Activated naive CD4-positive, alpha-beta T cell treated with anti-CD3 and anti-CD28 coated beads, Interleukin-2, amount 50 U/mL, for 24 hours (primary cell): ENCODE results near the gene CLIP4.

Source experiments
- H3K27ac Mint-ChIP-seq: one replicate; pipeline ENCODE4 v1.8.0; 2021; ENCODE audit warnings: mild to moderate bottlenecking, mixed read lengths
- H3K27me3 Mint-ChIP-seq: one replicate; pipeline ENCODE4 v1.8.0; 2021; ENCODE audit warnings: mixed read lengths
- H3K36me3 Mint-ChIP-seq: one replicate; pipeline ENCODE4 v1.8.0; 2021; ENCODE audit warnings: mixed read lengths
- H3K4me1 Mint-ChIP-seq: one replicate; pipeline ENCODE4 v1.8.0; 2021; ENCODE audit warnings: mixed read lengths
- H3K4me3 Mint-ChIP-seq: one replicate; pipeline ENCODE4 v1.8.0; 2021; ENCODE audit warnings: mild to moderate bottlenecking, mixed read lengths
- H3K9me3 Mint-ChIP-seq: one replicate; pipeline ENCODE4 v1.8.0; 2021; ENCODE audit warnings: mixed read lengths

The CLIP4 gene

DNA sequence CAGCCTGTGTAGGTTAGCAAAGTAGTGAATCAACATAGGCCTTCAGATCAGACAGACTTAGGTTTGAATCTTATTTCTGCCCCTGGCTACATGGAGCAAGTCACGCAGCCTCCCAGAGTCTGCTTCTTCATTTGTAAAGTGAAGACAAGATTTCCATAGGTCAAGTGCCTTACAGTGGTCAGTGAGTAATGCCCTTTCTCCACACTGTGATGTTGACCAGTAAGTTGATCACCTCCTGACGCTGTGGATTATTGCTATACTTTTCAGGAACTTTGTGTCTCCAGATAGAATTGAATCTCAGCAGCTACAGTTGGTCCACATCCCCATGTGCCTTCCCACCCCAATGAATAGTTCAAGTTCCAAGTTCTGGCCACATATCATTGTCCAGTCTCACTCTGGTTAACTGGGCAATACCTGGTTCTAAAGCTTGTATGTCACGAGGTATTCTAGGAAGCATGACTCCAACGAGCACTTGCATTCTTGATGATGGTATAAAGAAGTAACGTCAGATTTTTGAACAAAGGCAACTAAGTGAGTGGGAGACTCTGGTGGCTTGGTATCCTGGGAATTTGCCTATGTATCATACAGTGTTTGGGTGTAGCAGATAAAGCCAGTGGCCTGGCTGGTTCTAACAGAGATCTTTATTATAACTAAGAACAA lies 2.1 kb upstream of the CLIP4 start:
- Mint-ChIP-seq H3K27me3 (no peaks in the 10 kb centered on the region), H3K36me3 (no peaks in the 10 kb centered on the region), H3K4me3 (no peak overlapping the region), H3K4me1 (peaks cover 31% of the 10 kb centered on the region), H3K9me3 (no peaks in the 10 kb centered on the region), H3K27ac (no peak overlapping the region)

DNA sequence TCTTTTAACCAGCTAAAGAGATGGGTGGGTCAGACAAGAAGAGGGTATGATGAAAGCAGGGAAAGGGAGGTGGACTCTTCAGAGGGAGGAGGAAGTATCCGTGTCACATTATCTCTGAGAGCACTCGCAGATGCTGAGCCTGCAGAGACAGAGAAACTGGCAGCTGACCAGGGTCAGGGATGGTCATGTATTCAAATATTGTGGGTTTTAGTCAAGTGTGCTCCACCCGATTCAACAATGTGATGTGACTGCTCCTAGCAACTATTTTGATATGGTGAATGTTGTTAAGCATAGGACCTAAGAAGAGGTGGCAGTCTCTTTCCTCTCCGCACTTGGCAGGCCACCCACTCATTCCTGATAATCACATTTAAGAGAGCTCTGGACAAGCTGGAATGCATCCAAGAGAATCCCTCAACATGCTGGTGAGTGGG lies 1.3 kb upstream of the CLIP4 start:
- H3K27me3 Mint-ChIP-seq: no peaks in the 10 kb centered on the region
- no peaks in the 10 kb centered on the region for H3K36me3 Mint-ChIP-seq
- H3K4me1 Mint-ChIP-seq: peaks cover 37% of the 10 kb centered on the region

DNA sequence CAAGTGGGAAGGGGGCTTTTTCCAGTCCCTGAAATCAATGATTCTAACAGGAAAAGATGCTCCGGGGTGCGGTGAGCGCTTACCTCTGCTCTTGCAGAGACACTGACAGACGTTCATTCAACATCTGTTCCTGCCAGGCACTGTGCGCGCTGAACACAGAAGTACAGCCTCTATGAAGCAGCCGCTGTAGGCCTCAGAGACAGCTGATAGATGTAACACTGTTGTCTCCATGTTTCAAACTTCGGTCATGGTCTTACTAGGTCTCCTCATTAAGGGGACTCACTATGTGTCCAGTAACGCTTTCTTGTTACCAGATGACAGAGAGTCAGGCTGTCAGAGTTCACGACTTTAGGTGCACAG lies 649 bp upstream of the CLIP4 start:
- Mint-ChIP-seq H3K4me3 (peak overlapping the region; percentile 90), H3K27me3 (no peaks in the 10 kb centered on the region), H3K4me1 (peaks cover 44% of the 10 kb centered on the region), H3K27ac (peak overlapping the region; percentile 98), H3K9me3 (no peaks in the 10 kb centered on the region), H3K36me3 (no peaks in the 10 kb centered on the region)

More for the DNA sequence above, 1.3 kb upstream of the CLIP4 start:
- H3K9me3 Mint-ChIP-seq: no peaks in the 10 kb centered on the region
- peak overlapping the region; percentile 98 for H3K27ac Mint-ChIP-seq
- peak overlapping the region; percentile 90 for H3K4me3 Mint-ChIP-seq

DNA sequence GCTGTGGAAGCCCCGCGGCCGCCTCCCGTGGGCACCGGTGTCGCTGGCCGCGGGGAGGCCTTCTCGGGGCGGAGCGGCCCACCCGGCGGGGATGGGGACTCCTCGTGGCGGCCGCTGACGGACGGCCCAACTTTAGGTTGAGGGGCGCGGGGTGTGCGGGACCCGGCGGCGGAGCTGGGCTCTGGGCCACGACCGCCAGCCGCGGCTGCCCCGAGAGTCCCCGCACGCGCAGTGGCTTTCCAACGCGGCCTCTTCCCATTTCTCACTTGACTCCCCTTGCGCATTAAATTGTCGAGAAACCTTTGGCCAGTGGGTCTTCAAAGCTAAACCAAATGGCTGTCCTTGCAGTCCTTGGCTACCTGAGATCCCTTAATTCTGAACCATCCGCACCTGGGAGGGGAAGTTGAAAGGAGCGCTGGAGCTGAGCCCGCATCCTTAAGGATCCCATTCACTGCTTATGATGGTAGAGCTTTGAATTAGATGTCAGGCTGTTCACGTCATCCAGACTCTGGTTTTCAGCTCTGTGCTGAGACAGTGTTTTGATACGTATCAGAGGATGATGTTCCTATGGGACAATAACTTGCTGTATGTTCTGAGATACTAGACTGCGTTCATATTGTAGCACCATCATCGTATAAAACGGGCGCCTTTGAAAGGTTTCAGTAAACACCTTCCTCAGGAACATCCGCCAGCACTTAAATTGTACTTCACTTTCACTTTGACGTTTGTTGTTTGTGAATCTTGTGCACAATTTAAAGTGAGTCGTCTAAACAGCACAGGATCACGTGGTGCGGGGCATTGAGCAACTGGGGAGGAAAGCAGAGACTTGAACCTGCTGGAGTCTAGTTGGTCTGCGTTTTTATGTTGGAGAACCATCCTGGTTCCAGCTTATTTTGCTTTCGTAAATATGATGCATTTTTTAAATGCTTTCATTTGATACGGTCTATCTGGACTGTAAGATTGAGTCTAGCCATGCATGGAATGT lies 874 bp downstream of the CLIP4 start:
- no peaks in the 10 kb centered on the region for H3K9me3 Mint-ChIP-seq
- no peaks in the 10 kb centered on the region for H3K27me3 Mint-ChIP-seq
- H3K4me1 Mint-ChIP-seq: peaks cover 58% of the 10 kb centered on the region
- peak overlapping the region; percentile 89 for H3K4me3 Mint-ChIP-seq
- peaks cover 3% of the 10 kb centered on the region for H3K36me3 Mint-ChIP-seq
- H3K27ac Mint-ChIP-seq: peak overlapping the region; percentile 97

DNA sequence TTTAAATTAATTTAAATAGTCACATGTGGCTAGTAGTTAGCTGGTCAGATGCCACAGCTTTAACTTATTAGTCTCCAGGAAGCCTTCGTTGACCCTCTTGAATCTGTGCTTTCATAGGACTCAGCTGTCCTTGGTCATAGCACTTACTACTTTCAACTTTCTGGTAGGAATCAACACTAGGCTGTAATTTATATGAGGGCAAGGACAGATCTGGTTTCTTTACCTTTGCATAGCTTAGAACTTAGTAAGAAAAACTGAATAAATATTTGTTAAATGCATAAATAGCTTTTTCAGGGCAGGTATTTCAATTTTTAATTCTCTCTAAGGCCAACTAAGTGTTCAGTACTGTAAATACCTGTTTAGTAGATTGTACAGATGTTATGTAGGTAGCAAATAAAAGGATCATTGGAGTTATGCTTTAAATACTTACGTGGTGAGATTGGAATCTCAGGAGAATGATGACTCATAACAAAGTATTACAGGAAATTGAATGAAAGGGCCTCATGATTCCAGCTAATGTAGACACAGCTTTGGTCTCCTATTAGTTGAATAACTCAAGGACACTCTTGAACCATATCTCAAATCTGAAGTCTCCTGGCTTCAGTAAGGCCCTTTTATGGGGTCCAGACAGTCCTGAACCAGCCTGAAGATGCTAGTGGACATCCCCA lies 2.6 kb downstream of the CLIP4 start:
- Mint-ChIP-seq H3K4me3 (peak overlapping the region; percentile 89), H3K4me1 (peaks cover 61% of the 10 kb centered on the region), H3K27ac (no peak overlapping the region), H3K27me3 (no peaks in the 10 kb centered on the region), H3K9me3 (no peaks in the 10 kb centered on the region), H3K36me3 (peaks cover 11% of the 10 kb centered on the region)

DNA sequence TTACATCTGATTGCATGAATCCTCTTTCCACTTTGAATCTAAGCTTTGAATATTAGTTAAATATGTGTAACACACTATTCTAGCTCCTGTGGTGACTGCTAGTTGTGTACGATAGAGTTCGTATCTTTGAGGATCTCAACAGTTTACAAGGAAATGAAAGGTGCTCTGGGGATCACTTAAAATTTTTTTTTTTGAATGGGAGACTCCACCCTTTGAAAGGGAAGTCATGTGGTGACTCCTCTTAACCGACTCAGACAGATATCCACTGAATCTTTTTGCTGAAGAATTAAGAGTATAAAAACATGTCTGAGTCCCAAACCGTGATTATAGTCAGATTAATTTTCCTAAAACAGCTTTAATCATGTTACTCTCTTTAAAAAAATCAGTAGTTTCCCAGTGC lies 4.0 kb downstream of the CLIP4 start:
- Mint-ChIP-seq H3K36me3 (peaks cover 24% of the 10 kb centered on the region), H3K9me3 (peaks cover 7% of the 10 kb centered on the region), H3K27ac (peak overlapping the region; percentile 41), H3K27me3 (no peaks in the 10 kb centered on the region), H3K4me3 (no peak overlapping the region), H3K4me1 (peaks cover 75% of the 10 kb centered on the region)

DNA sequence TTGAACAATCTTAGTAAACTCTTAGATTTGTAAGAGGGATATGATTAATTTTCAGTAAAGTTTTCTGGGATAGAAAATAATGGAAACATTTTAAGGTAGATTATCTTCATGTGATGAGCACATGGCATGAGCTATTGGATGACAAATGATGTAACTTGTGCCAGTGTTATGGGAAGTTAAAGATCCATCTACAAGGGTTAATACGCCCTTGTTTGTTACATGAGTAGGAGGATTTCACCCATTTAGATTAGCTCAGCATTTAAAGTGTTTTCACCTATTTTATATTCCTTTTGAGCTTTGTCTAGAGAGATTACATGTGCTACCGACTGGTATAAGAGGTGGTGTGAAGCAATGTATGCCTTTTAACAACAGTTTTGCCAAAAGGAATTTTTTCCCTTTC lies 5.6 kb downstream of the CLIP4 start:
- no peaks in the 10 kb centered on the region for H3K27me3 Mint-ChIP-seq
- peaks cover 36% of the 10 kb centered on the region for H3K36me3 Mint-ChIP-seq
- H3K4me1 Mint-ChIP-seq: peaks cover 75% of the 10 kb centered on the region

DNA sequence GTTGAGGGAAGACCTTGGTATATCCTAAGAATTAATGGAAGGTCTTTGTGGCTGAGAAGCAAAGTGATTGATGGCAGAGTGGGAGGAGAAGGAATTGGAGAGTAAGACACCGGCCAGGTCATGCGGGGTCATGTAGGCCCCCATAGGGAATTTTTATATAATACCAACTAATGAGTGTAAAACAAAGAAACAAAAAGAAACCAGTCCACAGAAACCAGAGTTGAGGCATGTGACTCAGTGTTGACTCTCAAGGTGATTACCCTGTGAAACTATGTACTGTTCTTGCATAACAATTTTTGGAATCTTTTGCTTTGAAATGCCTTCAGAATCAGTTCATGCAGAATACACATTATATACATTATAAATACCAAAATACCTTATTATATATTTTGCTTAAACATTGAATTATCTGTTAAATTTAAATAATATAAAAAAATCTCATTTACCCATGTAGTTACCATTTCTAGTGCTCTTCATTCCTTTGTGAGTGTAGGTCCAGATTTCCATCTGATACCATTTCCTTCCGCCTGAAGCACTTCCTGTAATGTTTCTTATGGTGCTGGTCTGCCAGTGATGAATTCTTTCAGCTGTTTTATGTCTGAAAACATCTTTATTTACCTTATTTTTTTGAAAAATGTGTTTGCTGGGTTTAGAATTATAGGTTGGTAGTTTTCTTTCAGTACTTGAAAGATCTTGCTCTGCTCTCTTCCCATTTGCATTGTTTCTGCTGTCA lies 8.6 kb downstream of the CLIP4 start:
- Mint-ChIP-seq H3K36me3 (peaks cover 43% of the 10 kb centered on the region), H3K27me3 (no peaks in the 10 kb centered on the region), H3K4me3 (peak overlapping the region; percentile 57), H3K9me3 (peaks cover 7% of the 10 kb centered on the region), H3K4me1 (peaks cover 66% of the 10 kb centered on the region), H3K27ac (peak overlapping the region; percentile 63)

More for the DNA sequence above, 5.6 kb downstream of the CLIP4 start:
- Mint-ChIP-seq H3K27ac (no peak overlapping the region), H3K4me3 (no peak overlapping the region), H3K9me3 (peaks cover 7% of the 10 kb centered on the region)

DNA sequence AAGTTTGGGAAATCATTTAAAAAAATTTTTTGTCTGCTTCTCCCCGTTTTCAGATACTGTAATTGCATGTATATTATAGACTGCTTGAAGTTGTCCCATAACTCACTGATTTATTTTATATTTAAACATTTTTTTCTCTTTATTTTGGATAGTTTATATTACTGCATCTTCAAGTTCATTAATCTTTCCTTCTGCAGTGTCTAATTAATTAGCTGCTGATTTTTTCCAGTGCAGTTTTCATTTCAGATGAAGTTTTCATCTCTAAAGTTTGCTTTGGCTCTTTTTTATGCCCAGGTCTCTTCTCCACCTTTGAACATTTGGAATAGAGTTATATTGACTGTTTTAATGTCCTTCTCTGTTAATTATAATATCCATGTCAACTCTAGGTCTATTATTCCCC lies 9.3 kb downstream of the CLIP4 start:
- Mint-ChIP-seq H3K4me3 (peak overlapping the region; percentile 19), H3K27me3 (no peaks in the 10 kb centered on the region), H3K9me3 (peaks cover 7% of the 10 kb centered on the region), H3K4me1 (peaks cover 62% of the 10 kb centered on the region), H3K27ac (no peak overlapping the region), H3K36me3 (peaks cover 43% of the 10 kb centered on the region)

DNA sequence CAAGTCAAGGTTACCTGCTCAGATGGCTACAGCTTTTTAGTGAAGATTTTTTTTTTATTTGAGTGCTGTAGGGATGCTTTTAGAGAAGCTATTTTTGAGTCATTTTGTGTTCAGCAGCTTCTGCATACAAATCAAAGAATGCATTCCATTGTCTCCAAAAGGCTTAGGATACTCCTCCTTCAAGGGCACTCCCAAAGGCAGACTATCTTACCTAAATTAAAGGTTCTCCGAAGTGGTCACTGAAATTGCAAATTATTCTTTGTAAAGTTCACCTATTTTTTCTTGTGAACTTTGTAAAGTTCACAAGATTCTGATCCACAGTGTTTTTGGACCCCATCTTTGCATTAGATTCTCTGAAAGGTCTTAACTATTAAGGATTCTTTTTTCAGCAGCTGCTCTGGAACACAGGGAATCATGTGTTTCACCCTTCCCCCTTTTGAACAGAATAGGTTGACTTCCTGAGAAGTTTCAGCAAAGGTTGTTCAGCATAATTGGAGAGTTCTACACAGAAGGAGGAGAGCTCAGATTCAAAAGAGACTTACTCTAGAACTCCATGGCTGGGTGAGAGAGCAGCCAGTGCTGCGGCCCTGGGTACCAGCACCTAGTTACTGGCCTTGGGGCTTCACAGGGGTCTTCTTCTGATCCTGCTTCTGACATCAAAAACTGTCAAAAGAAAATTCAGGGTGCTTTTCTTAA lies 14.5 kb downstream of the CLIP4 start:
- H3K4me1 Mint-ChIP-seq: peaks cover 42% of the 10 kb centered on the region

DNA sequence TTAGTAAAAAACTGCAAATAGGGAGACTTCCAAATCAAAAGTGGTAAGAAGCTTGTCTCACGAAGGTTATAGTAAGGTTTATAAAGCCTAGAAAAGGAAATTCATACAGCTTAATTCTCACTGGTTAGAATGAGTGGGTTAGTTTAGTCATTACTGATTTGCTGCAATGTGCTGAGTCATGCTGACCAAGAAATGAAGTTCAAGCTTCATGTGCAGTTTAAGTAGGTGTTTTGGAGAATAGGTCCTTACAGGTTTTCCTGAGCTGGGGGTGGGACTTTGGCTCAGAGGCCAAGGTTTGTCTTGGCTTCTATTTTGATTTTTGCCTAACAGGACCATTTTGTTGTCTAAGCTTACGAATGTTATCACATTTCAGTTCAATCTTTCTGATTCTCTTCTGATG lies 15.1 kb downstream of the CLIP4 start:
- peak overlapping the region; percentile 30 for H3K27ac Mint-ChIP-seq
- H3K4me3 Mint-ChIP-seq: peak overlapping the region; percentile 62
- peaks cover 42% of the 10 kb centered on the region for H3K4me1 Mint-ChIP-seq
- H3K9me3 Mint-ChIP-seq: no peaks in the 10 kb centered on the region
- no peaks in the 10 kb centered on the region for H3K27me3 Mint-ChIP-seq
- H3K36me3 Mint-ChIP-seq: peaks cover 19% of the 10 kb centered on the region

More for the DNA sequence above, 14.5 kb downstream of the CLIP4 start:
- H3K36me3 Mint-ChIP-seq: peaks cover 24% of the 10 kb centered on the region
- H3K4me3 Mint-ChIP-seq: peak overlapping the region; percentile 62
- H3K27me3 Mint-ChIP-seq: no peaks in the 10 kb centered on the region
- peak overlapping the region; percentile 65 for H3K27ac Mint-ChIP-seq
- H3K9me3 Mint-ChIP-seq: no peaks in the 10 kb centered on the region

DNA sequence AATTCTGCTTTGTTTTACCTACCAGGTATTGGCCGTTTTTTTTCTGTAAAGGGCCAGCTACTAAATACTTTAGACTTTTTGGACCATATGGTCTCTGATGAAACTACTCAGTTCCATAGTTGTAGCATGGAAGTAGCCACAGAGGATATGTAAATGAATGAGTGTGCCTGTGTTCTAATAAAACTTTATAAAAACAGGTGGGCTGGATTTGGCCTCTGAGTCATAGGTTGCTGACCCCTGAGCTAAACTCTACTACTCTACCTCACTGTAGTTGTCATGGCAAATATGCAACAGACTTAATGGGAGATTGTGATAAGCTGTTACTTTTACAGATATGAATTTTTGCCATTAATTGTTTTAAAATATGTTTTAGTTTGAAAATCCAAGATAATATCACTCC lies 19.7 kb downstream of the CLIP4 start:
- peak overlapping the region; percentile 2 for H3K27ac Mint-ChIP-seq

DNA sequence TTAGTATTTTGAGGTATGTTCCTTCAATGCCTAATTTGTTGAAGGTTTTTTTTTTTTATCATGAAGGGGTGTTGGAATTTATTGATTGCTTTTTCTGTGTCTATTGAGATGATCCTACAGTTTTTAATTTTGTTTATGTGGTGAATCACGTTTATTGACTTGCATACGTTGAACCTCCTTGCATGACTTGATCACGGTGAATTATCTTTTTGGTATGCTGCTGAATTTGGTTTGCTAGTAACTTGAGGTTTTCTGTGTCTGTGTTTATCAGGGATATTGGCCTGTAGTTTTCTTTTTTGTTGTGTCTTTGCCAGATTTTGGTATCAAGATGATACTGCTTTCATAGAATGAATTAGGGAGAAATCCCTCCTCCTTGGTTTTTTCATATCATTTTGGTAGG lies 23.9 kb downstream of the CLIP4 start:
- Mint-ChIP-seq H3K36me3 (peaks cover 49% of the 10 kb centered on the region), H3K4me1 (peaks cover 37% of the 10 kb centered on the region), H3K27me3 (no peaks in the 10 kb centered on the region), H3K27ac (peak overlapping the region; percentile 15), H3K9me3 (no peaks in the 10 kb centered on the region), H3K4me3 (no peak overlapping the region)

More for the DNA sequence above, 19.7 kb downstream of the CLIP4 start:
- Mint-ChIP-seq H3K27me3 (no peaks in the 10 kb centered on the region), H3K9me3 (no peaks in the 10 kb centered on the region), H3K4me1 (peaks cover 36% of the 10 kb centered on the region), H3K4me3 (no peak overlapping the region), H3K36me3 (peaks cover 42% of the 10 kb centered on the region)

DNA sequence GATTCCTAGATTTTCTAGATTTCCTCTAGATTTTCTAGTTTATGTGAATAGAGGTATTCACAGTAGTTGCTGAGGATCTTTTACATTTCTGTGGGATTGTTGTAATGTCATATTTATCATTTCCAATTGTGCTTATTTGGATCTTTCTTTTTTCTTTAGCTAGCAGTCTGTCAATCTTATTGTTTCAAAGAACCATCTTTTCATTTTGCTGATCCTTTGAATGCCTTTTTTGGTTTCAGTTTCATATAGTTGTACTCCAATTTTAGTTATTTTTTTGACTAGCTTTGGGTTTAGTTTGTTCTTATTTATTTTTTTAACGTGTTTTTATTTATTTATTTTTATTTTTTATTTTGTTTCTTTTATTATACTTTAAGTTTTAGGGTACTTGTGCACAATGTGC lies 24.5 kb downstream of the CLIP4 start:
- no peak overlapping the region for H3K4me3 Mint-ChIP-seq

More for the DNA sequence above, 24.5 kb downstream of the CLIP4 start:
- Mint-ChIP-seq H3K27ac (no peak overlapping the region), H3K36me3 (peaks cover 49% of the 10 kb centered on the region), H3K9me3 (no peaks in the 10 kb centered on the region), H3K27me3 (no peaks in the 10 kb centered on the region), H3K4me1 (peaks cover 37% of the 10 kb centered on the region)
